PC-3 (cell line): ENCODE data around the gene RNASE9.
"Not testable (repeated sequence)": the region's sequence is repeated elsewhere in the genome, so short reads cannot be mapped to it uniquely, and the experiment has no call there.

ENCODE experiments used
- CTCF ChIP-seq: fragments of 300-600 bp; sonication (generic); conservative IDR thresholded peaks from 2 replicates; pipeline ENCODE4 v1.5.1; 2017; ENCODE audit warnings: antibody characterized with exemption, low read depth, mild to moderate bottlenecking, low read length
- EZH2 ChIP-seq: fragments of 300-600 bp; sonication (generic); IDR thresholded peaks from one replicate; pipeline ENCODE4 v1.6.1; 2017; ENCODE audit warnings: antibody characterized with exemption, mild to moderate bottlenecking, low read length; ENCODE audit not compliant: unreplicated experiment

GRCh38 chr14:20595726-20596125 lies 34.9 kb upstream of the RNASE9 start:
- TF ChIP-seq CTCF, EZH2: not testable (repeated sequence)
